ENCODE results near the gene CHD5.
"Not testable (repeated sequence)": the region's sequence is repeated elsewhere in the genome, so short reads cannot be mapped to it uniquely, and the experiment has no call there.

The CHD5 gene

DNA sequence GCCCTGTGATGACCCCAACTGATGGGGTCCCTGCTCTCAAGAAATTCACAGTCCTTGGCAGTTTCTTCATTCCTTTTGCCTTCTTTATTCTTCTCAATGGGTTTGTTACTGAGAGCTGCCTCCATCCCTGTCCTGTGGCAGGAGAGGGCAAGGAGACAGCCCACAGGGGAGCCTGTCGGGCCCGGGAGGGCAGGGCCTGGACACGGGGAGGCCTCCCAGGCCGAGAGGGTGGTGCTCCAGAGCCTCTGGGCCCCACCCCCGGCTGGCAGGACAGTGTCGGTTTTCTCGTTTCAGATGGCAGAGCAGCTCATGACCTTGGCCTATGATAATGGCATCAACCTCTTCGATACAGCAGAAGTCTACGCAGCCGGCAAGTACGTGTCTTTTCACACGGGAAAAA is 98.2 kb downstream of the CHD5 start:
- TF ChIP-seq, protein P1, sequence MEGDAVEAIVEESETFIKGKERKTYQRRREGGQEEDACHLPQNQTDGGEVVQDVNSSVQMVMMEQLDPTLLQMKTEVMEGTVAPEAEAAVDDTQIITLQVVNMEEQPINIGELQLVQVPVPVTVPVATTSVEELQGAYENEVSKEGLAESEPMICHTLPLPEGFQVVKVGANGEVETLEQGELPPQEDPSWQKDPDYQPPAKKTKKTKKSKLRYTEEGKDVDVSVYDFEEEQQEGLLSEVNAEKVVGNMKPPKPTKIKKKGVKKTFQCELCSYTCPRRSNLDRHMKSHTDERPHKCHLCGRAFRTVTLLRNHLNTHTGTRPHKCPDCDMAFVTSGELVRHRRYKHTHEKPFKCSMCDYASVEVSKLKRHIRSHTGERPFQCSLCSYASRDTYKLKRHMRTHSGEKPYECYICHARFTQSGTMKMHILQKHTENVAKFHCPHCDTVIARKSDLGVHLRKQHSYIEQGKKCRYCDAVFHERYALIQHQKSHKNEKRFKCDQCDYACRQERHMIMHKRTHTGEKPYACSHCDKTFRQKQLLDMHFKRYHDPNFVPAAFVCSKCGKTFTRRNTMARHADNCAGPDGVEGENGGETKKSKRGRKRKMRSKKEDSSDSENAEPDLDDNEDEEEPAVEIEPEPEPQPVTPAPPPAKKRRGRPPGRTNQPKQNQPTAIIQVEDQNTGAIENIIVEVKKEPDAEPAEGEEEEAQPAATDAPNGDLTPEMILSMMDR (IDR thresholded peaks at IDR 0.05) = no peak
- no peak overlapping the region for H2AFZ ChIP-seq
- no peak overlapping the region for H3K9ac ChIP-seq
- H3K79me2 ChIP-seq = no peaks in the 10 kb centered on the region
- H3K27ac ChIP-seq = no peak overlapping the region
- no peaks in the 10 kb centered on the region for H3K27me3 ChIP-seq (ENCODE audit: control insufficient read depth, insufficient read depth, low read length)
- no peaks in the 10 kb centered on the region for H3K9me3 ChIP-seq (ENCODE audit: control insufficient read depth, low read length)
- H3K4me3 ChIP-seq (ENCODE audit: low read depth, low read length) = no peak overlapping the region
- no peak overlapping the region for H3K4me2 ChIP-seq (ENCODE audit: low read length)
- no peaks in the 10 kb centered on the region for H3K4me1 ChIP-seq
- no peaks in the 10 kb centered on the region for H3K36me3 ChIP-seq (ENCODE audit: control insufficient read depth, insufficient read depth, low read length)

DNA sequence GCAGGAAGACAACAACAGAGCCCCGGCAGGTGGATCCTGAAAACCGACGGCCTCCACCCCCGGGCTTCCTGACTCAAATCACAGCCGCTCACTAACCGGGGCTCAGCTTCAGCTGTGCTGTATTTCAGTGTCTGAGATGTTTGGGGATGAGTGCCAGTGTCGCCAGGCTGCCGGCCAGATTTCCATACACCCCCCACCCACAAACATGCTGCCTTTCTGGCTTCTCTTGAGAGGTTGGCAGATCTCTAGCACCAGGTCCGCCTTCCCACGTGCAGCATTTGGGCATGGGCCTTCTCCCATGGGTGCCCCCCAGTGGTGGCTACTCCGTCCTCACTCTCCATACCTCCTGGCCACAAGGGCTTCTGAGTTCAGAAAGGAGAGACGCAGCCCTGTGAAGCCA is 99.7 kb downstream of the CHD5 start:
- H3K27me3 ChIP-seq (ENCODE audit: control insufficient read depth, insufficient read depth, low read length) = no peaks in the 10 kb centered on the region

DNA sequence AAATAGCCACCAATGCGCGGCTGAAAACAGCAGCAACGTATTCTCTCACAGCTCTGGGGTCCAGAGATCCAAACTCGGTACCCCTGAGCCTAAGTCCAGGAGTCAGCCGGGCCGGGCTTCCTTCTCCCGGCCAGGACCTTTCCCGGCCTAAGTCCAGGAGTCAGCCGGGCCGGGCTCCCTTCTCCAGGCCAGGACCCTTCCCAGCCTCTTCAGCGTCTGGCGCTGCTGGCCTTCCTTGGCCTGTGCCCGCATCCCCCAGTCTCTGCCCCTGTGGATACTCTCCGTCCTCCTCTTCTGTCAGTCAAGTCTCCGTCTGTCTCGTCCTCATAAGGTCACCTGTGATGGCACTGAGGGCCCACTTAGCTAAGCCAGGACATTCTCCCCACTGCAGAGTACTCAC is 102.2 kb downstream of the CHD5 start:
- Histone ChIP-seq H2AFZ (no peak overlapping the region), H3K27ac (no peak overlapping the region), H3K4me2 (ENCODE audit: low read length) (no peak overlapping the region), H3K27me3 (ENCODE audit: control insufficient read depth, insufficient read depth, low read length) (no peaks in the 10 kb centered on the region), H3K9me3 (ENCODE audit: control insufficient read depth, low read length) (no peaks in the 10 kb centered on the region), H3K9ac (no peak overlapping the region), H3K4me3 (ENCODE audit: low read depth, low read length) (no peak overlapping the region), H3K4me1 (no peaks in the 10 kb centered on the region), H3K36me3 (ENCODE audit: control insufficient read depth, insufficient read depth, low read length) (no peaks in the 10 kb centered on the region), H3K79me2 (no peaks in the 10 kb centered on the region)
- TF ChIP-seq, protein P1 (IDR thresholded peaks at IDR 0.05) = no peak

More for the DNA sequence above, 99.7 kb downstream of the CHD5 start:
- Histone ChIP-seq H3K4me3 (ENCODE audit: low read depth, low read length) (no peak overlapping the region), H3K27ac (no peak overlapping the region), H3K9ac (no peak overlapping the region), H3K4me2 (ENCODE audit: low read length) (no peak overlapping the region), H2AFZ (no peak overlapping the region), H3K9me3 (ENCODE audit: control insufficient read depth, low read length) (no peaks in the 10 kb centered on the region), H3K79me2 (no peaks in the 10 kb centered on the region), H3K36me3 (ENCODE audit: control insufficient read depth, insufficient read depth, low read length) (no peaks in the 10 kb centered on the region), H3K4me1 (no peaks in the 10 kb centered on the region)
- TF ChIP-seq, protein P1 (IDR thresholded peaks at IDR 0.05) = no peak

DNA sequence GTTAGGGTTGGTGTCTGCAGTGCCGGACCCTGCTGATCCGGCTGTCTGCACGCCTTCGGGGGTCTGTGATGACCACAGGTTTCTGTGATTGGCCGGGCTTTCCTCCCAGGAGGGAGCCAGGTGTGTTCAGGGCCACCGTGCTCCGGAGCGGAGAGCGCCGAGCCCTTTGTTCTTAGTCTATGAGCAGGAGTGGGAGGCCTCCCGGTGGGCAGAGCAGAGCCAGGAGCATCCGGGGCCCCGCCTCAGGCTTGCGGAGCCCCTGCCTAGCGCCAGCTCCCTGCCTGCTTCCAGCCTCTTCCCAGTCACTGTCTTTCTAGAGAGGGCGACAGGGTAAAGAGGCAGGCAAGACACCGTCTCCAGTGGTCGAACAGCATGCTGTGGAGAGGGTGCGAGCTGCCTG is 102.6 kb downstream of the CHD5 start:
- no peaks in the 10 kb centered on the region for H3K9me3 ChIP-seq (ENCODE audit: control insufficient read depth, low read length)
- H3K4me1 ChIP-seq = no peaks in the 10 kb centered on the region
- H3K4me2 ChIP-seq (ENCODE audit: low read length) = no peak overlapping the region
- H3K79me2 ChIP-seq = no peaks in the 10 kb centered on the region
- no peaks in the 10 kb centered on the region for H3K36me3 ChIP-seq (ENCODE audit: control insufficient read depth, insufficient read depth, low read length)
- TF ChIP-seq, protein P1 (IDR thresholded peaks at IDR 0.05) = no peak
- no peak overlapping the region for H3K27ac ChIP-seq
- H3K27me3 ChIP-seq (ENCODE audit: control insufficient read depth, insufficient read depth, low read length) = no peaks in the 10 kb centered on the region
- no peak overlapping the region for H3K4me3 ChIP-seq (ENCODE audit: low read depth, low read length)
- H3K9ac ChIP-seq = no peak overlapping the region
- H2AFZ ChIP-seq = no peak overlapping the region

DNA sequence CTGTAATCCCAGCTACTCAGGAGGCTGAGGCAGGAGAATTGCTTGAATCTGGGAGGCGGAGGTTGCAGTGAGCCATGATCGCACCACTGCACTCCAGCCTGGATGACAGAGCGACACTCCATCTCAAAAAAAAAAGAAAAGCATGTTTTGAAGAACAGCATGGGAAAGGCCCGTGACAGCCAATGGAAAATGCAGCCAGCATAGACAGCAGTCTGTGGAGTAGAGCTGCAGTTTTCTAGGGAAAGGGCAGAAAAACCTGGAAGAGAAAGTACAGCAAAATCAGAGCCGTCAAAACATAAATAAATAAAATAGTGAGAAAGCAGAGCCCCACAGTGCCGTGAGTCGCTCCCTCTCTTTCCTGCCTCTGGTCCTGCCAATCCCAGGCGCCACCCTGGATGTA is 103.1 kb downstream of the CHD5 start:
- H3K4me2 ChIP-seq (ENCODE audit: low read length); H3K27me3 ChIP-seq (ENCODE audit: control insufficient read depth, insufficient read depth, low read length); H3K9ac ChIP-seq; H3K4me3 ChIP-seq (ENCODE audit: low read depth, low read length); H3K27ac ChIP-seq; H3K36me3 ChIP-seq (ENCODE audit: control insufficient read depth, insufficient read depth, low read length); H3K9me3 ChIP-seq (ENCODE audit: control insufficient read depth, low read length); H3K4me1 ChIP-seq; H3K79me2 ChIP-seq; H2AFZ ChIP-seq: not testable (repeated sequence)

Measured in parathyroid adenoma (tissue), 2 donors.